Neuronal stem cell (in vitro differentiated cells): ENCODE data around the gene USP11.
"Not testable (repeated sequence)": the region's sequence is repeated elsewhere in the genome, so short reads cannot be mapped to it uniquely, and the experiment has no call there.

Source experiments
- DNase-seq: peaks from one replicate; pipeline ENCODE4 v3.0.0-alpha.2; 2013; ENCODE audit warnings: low spot score
- H2AFZ ChIP-seq: one replicate; pipeline ENCODE4 v1.6.1; 2013; ENCODE audit warnings: mild to moderate bottlenecking, low read length, inconsistent platforms
- H2AK5ac ChIP-seq: 2 replicates; pipeline ENCODE4 v1.6.1; 2013; ENCODE audit warnings: low read depth, mild to moderate bottlenecking, inconsistent platforms, low read length, moderate library complexity, mixed read lengths
- H2BK120ac ChIP-seq: 2 replicates; pipeline ENCODE4 v1.6.1; 2013; ENCODE audit warnings: low read depth, mild to moderate bottlenecking, inconsistent platforms, low read length, moderate library complexity, mixed read lengths
- H2BK12ac ChIP-seq: one replicate; pipeline ENCODE4 v1.6.1; 2013; ENCODE audit warnings: low read length, inconsistent platforms
- H2BK15ac ChIP-seq: 2 replicates; pipeline ENCODE4 v1.6.1; 2013; ENCODE audit warnings: mild to moderate bottlenecking, low read length, inconsistent platforms, mixed read lengths
- H2BK5ac ChIP-seq: one replicate; pipeline ENCODE4 v1.6.1; 2013; ENCODE audit warnings: inconsistent platforms, mild to moderate bottlenecking, low read length, moderate library complexity
- H3K14ac ChIP-seq: one replicate; pipeline ENCODE4 v1.6.1; 2013; ENCODE audit warnings: low read length, inconsistent platforms
- H3K18ac ChIP-seq: 2 replicates; pipeline ENCODE4 v1.6.1; 2013; ENCODE audit warnings: low read length, inconsistent platforms
- H3K23ac ChIP-seq: 2 replicates; pipeline ENCODE4 v1.6.1; 2013; ENCODE audit warnings: low read depth, mild to moderate bottlenecking, mixed read lengths, low read length, inconsistent platforms; ENCODE audit not compliant: poor library complexity
- H3K27ac ChIP-seq: replicated peaks from 3 replicates; pipeline ENCODE4 v1.5.1; 2013; ENCODE audit warnings: low read length, inconsistent platforms
- H3K27me3 ChIP-seq, 3 experiments: 2 replicates each; pipeline ENCODE4 v1.6.1; 2013; ENCODE audit warnings: low read length in 3 of 3, mild to moderate bottlenecking in 2 of 3, inconsistent platforms in 1 of 3, low read depth in 1 of 3, mixed read lengths in 1 of 3, moderate library complexity in 1 of 3; ENCODE audit not compliant: control insufficient read depth in 3 of 3, insufficient read depth in 3 of 3
- H3K36me3 ChIP-seq, 2 donors: replicated peaks in 1 of 2; 2 replicates each; pipeline ENCODE4 v1.6.1; 2013; ENCODE audit warnings: low read length in 2 of 2; ENCODE audit not compliant: control insufficient read depth in 2 of 2, insufficient read depth in 2 of 2
- H3K4ac ChIP-seq: 2 replicates; pipeline ENCODE4 v1.6.1; 2013; ENCODE audit warnings: inconsistent platforms, mild to moderate bottlenecking, low read length, moderate library complexity
- H3K4me1 ChIP-seq, 2 donors: 1 replicate in 1 of 2; 2 replicates in 1 of 2; pipeline ENCODE4 v1.6.1; 2013; ENCODE audit warnings: low read length in 2 of 2, low read depth in 1 of 2; ENCODE audit not compliant: control insufficient read depth in 2 of 2, insufficient read depth in 1 of 2
- H3K4me2 ChIP-seq: one replicate; pipeline ENCODE4 v1.6.1; 2013; ENCODE audit warnings: mild to moderate bottlenecking, low read length, inconsistent platforms; ENCODE audit not compliant: insufficient read depth, poor library complexity, severe bottlenecking
- H3K4me3 ChIP-seq, 2 donors: 2 replicates each; pipeline ENCODE4 v1.5.1; 2013; ENCODE audit warnings: low read length in 2 of 2, mild to moderate bottlenecking in 2 of 2, inconsistent platforms in 1 of 2, moderate library complexity in 1 of 2
- H3K79me1 ChIP-seq: one replicate; pipeline ENCODE4 v1.6.1; 2013; ENCODE audit warnings: low read depth, mild to moderate bottlenecking, inconsistent platforms, low read length, moderate library complexity
- H3K9ac ChIP-seq: one replicate; pipeline ENCODE4 v1.6.1; 2013; ENCODE audit warnings: mild to moderate bottlenecking, low read depth, low read length, inconsistent platforms; ENCODE audit not compliant: poor library complexity
- H3K9me3 ChIP-seq, 2 donors: replicated peaks in 1 of 2; 2 replicates each; pipeline versions ENCODE3 to v1.6.1; 2013; ENCODE audit warnings: low read length in 2 of 2, mild to moderate bottlenecking in 2 of 2, inconsistent platforms in 1 of 2, low read depth in 1 of 2, mixed read lengths in 1 of 2, moderate library complexity in 1 of 2; ENCODE audit not compliant: control insufficient read depth in 2 of 2, insufficient read depth in 1 of 2
- H4K8ac ChIP-seq: one replicate; pipeline ENCODE4 v1.6.1; 2013; ENCODE audit warnings: low read depth, mild to moderate bottlenecking, inconsistent platforms, low read length, moderate library complexity
- H4K91ac ChIP-seq: one replicate; pipeline ENCODE4 v1.6.1; 2013; ENCODE audit warnings: low read length, low read depth, mild to moderate bottlenecking, inconsistent platforms; ENCODE audit not compliant: poor library complexity
- WGBS, 2 donors: extraction: QIAGEN DNeasy Blood & Tissue Kit; methylation state at CpG; one replicate each; pipeline ENCODE4 v1.1.7; 2013; ENCODE audit warnings: missing lambda C conversion rate in 2 of 2, mixed read lengths in 1 of 2; ENCODE audit not compliant: insufficient read length in 2 of 2, insufficient replicate concordance in 1 of 2; ENCODE audit errors: extremely low coverage in 2 of 2; 5-methylcytosine and 5-hydroxymethylcytosine counted together

Gene USP11

GRCh38 chrX:47247999-47248320 lies 15.2 kb downstream of the USP11 start:
- no peak overlapping the region for H4K91ac ChIP-seq
- no peak overlapping the region for H3K9ac ChIP-seq
- peaks cover 18 to 62% of the 10 kb centered on the region in 2 donors for H3K36me3 ChIP-seq
- H3K23ac ChIP-seq, result no peak overlapping the region
- no peak for DNase-seq
- H3K14ac ChIP-seq, result no peak overlapping the region
- peaks cover 0 to 16% (median 0%) of the 10 kb centered on the region in 3 experiments for H3K27me3 ChIP-seq
- no CpG with 5 or more reads among the region's 13 CpGs for WGBS, 2 donors
- H3K9me3 ChIP-seq, result no peaks in the 10 kb centered on the region
- no peak overlapping the region for H2AK5ac ChIP-seq
- no peak overlapping the region for H3K27ac ChIP-seq
- no peak overlapping the region for H2BK120ac ChIP-seq
- no peak overlapping the region for H3K18ac ChIP-seq
- H3K4me3 ChIP-seq, result no peak overlapping the region
- H2BK15ac ChIP-seq, result no peak overlapping the region
- no peak overlapping the region for H2BK12ac ChIP-seq
- no peak overlapping the region for H3K4me2 ChIP-seq
- no peak overlapping the region for H3K4ac ChIP-seq
- no peaks in the 10 kb centered on the region for H3K4me1 ChIP-seq
- H2BK5ac ChIP-seq, result no peak overlapping the region
- no peak overlapping the region for H4K8ac ChIP-seq
- H3K79me1 ChIP-seq, result no peaks in the 10 kb centered on the region
- no peak overlapping the region for H2AFZ ChIP-seq

- Histone ChIP-seq H3K4me1 (no peaks in the 10 kb centered on the region), H3K27ac (no peak overlapping the region)
- no CpG with 5 or more reads among the region's 6 CpGs for WGBS, 2 donors
These were observed 15.8 kb downstream of the USP11 start for GRCh38 chrX:47248576-47248975.

GRCh38 chrX:47250017-47250347 lies 17.2 kb downstream of the USP11 start:
- Histone ChIP-seq H2BK120ac (no peak overlapping the region), H3K4me2 (no peak overlapping the region), H3K14ac (no peak overlapping the region), H3K36me3 (peaks cover 9 to 43% of the 10 kb centered on the region in 2 donors), H3K18ac (no peak overlapping the region), H4K8ac (no peak overlapping the region), H3K27me3 (peaks cover 0 to 16% (median 0%) of the 10 kb centered on the region in 3 experiments), H4K91ac (no peak overlapping the region), H3K4me1 (no peaks in the 10 kb centered on the region), H3K4me3 (no peak overlapping the region), H3K9ac (no peak overlapping the region), H3K23ac (no peak overlapping the region), H2AK5ac (no peak overlapping the region), H2BK12ac (no peak overlapping the region), H2BK5ac (no peak overlapping the region), H3K9me3 (peaks cover 0 to 4% of the 10 kb centered on the region in 2 donors), H3K79me1 (no peaks in the 10 kb centered on the region), H3K4ac (no peak overlapping the region), H3K27ac (no peak overlapping the region), H2AFZ (no peak overlapping the region), H2BK15ac (no peak overlapping the region)
- no peak for DNase-seq
- no CpG with 5 or more reads among the region's 6 CpGs for WGBS, 2 donors

More at GRCh38 chrX:47248576-47248975, 15.8 kb downstream of the USP11 start:
- Histone ChIP-seq H3K4me2 (no peak overlapping the region), H4K8ac (no peak overlapping the region), H3K36me3 (peaks cover 16 to 57% of the 10 kb centered on the region in 2 donors), H2AK5ac (no peak overlapping the region), H2BK5ac (no peak overlapping the region), H4K91ac (no peak overlapping the region), H3K9ac (no peak overlapping the region), H3K14ac (no peak overlapping the region), H2AFZ (no peak overlapping the region), H3K9me3 (no peaks in the 10 kb centered on the region), H2BK15ac (no peak overlapping the region), H2BK12ac (no peak overlapping the region), H3K4ac (no peak overlapping the region), H2BK120ac (no peak overlapping the region), H3K23ac (no peak overlapping the region), H3K27me3 (peaks cover 0 to 16% (median 0%) of the 10 kb centered on the region in 3 experiments), H3K79me1 (no peaks in the 10 kb centered on the region), H3K18ac (no peak overlapping the region), H3K4me3 (no peak overlapping the region)
- DNase-seq, result no peak

- not testable (repeated sequence) for H3K79me1 ChIP-seq, H4K8ac ChIP-seq, DNase-seq, H3K9ac ChIP-seq, H2BK5ac ChIP-seq, H3K4me3 ChIP-seq, H3K18ac ChIP-seq, H3K9me3 ChIP-seq, H2BK12ac ChIP-seq, H2AK5ac ChIP-seq, H3K27me3 ChIP-seq, H3K27ac ChIP-seq, H3K23ac ChIP-seq, H3K4ac ChIP-seq, H2BK15ac ChIP-seq, H2AFZ ChIP-seq, H4K91ac ChIP-seq, H3K14ac ChIP-seq, H3K4me2 ChIP-seq, H3K4me1 ChIP-seq, H2BK120ac ChIP-seq, H3K36me3 ChIP-seq
- WGBS, 2 donors, result no CpG with 5 or more reads among the region's 12 CpGs
These were observed 24.8 kb downstream of the USP11 start for GRCh38 chrX:47257620-47258019.
